Gastrocnemius medialis (tissue), 4 donors: ENCODE measurements around the gene AGRP. TPM values are rescaled to one million over a fixed set of nuclear protein-coding genes. Genes with fewer than 3 reads are reported as not detected.

Experiments used
- ATAC-seq, 2 donors: fragments of 150-250 bp; one replicate each; pipeline ENCODE4 v1.9.1; 2016
- DNase-seq, 2 donors: peaks; one replicate each; pipeline ENCODE4 v3.0.0-alpha.2; 2019
- H3K27ac ChIP-seq, 4 donors: fragments of 200-600 bp; sonication (generic); 1 replicate in 1 of 4; 2 replicates in 3 of 4; pipeline ENCODE4 v1.5.1; 2016 to 2018; ENCODE audit warnings: mild to moderate bottlenecking in 2 of 4, moderate library complexity in 1 of 4
- H3K27me3 ChIP-seq, 3 donors: fragments of 200-600 bp; sonication (generic) in 2 of 3; 1 replicate in 1 of 3; 2 replicates in 2 of 3; pipeline versions ENCODE4 v1.5.1 to v1.6.0; 2016 to 2019; ENCODE audit warnings: mild to moderate bottlenecking in 1 of 3, moderate library complexity in 1 of 3
- H3K36me3 ChIP-seq, 2 donors: fragments of 200-600 bp; sonication (generic) in 1 of 2; one replicate each; pipeline ENCODE4 v1.5.1; 2017 to 2018
- H3K4me1 ChIP-seq, 2 donors: fragments of 200-600 bp; sonication (generic) in 1 of 2; one replicate each; pipeline ENCODE4 v1.5.1; 2016 to 2017; ENCODE audit warnings: mild to moderate bottlenecking in 2 of 2
- H3K4me3 ChIP-seq, 4 donors: fragments of 200-600 bp; sonication (generic) in 3 of 4; 1 replicate in 1 of 4; 2 replicates in 3 of 4; pipeline ENCODE4 v1.5.1; 2016 to 2019; ENCODE audit warnings: mild to moderate bottlenecking in 2 of 4
- H3K9me3 ChIP-seq, 3 donors: fragments of 200-600 bp; sonication (generic) in 2 of 3; 1 replicate in 1 of 3; 2 replicates in 2 of 3; pipeline ENCODE4 v1.5.1; 2016 to 2019
- POLR2A ChIP-seq, 2 donors: fragments of 450-650 bp; IDR thresholded peaks; one replicate each; pipeline ENCODE4 v1.6.1; 2017; ENCODE audit warnings: antibody characterized with exemption in 2 of 2, mild to moderate bottlenecking in 2 of 2, moderate library complexity in 2 of 2
- in situ Hi-C, 4 donors: fragments of 200-750 bp; cut with MboI; loops; one replicate each; pipeline versions ENCODE4 v1.15.0 to v1.8.0; 2017; ENCODE audit warnings: low sequenced_read_pairs in 4 of 4
- intact Hi-C: fragments of 100-400 bp; cut with DNase I; formaldehyde crosslinking; loops from one replicate; pipeline ENCODE4 v1.15.1; 2023; ENCODE audit warnings: low total_unique reads
- total RNA-seq, 4 donors: library from RNA; depleted of rRNA; stranded (reverse); fragments of >200 nt; gene quantifications; one replicate each; pipeline versions ENCODE4 v1.1.0 to v1.2.3, GENCODE V29; 2016
- TF ChIP-seq, protein P1 (sequence below), 5 experiments: fragments of 450-650 bp in 3 of 5; fragments of 200-600 bp in 2 of 5; sonication (generic) in 2 of 5; IDR thresholded peaks in 4 of 5; conservative IDR thresholded peaks in 1 of 5; 1 replicate in 4 of 5; 2 replicates in 1 of 5; pipeline ENCODE4 v1.5.1; 2016 to 2019; ENCODE audit warnings: antibody characterized with exemption in 5 of 5, mild to moderate bottlenecking in 3 of 5, moderate library complexity in 3 of 5

AGRP gene
- total RNA-seq, 4 donors from 2014 or later: not detected

DNA sequence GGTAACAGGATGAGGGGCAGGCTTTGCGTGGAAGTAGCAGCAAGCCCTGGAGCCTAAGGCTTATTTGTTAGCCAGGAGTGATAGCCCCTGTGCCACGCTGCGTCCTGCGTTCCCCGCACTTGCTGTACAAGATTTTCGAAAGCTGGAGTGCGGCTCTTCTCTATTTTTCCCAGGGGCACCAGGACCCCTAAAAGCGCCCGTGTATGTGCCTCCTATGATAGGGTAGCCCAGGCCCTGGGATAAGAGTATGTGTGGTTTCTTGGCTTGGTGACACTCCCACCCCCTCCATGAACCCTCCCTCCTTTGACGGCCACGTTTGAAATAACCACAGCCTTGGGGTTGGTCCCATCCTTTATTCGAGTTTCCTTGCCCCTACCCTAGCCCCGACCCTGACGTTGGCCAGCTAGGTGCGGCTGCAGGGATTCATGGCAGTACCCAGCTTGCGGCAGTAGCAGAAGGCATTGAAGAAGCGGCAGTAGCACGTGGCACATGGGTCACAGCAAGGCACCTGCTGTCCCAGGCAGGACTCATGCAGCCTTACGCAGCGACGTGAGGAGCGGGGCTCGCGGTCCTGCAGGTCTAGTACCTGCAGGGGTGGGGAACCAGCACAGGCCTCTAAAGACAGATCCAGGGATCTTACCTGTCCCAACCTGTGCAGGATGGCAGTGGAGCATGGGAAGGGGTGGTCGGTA, 968 bp downstream of the AGRP start:
- TF ChIP-seq, protein P1, sequence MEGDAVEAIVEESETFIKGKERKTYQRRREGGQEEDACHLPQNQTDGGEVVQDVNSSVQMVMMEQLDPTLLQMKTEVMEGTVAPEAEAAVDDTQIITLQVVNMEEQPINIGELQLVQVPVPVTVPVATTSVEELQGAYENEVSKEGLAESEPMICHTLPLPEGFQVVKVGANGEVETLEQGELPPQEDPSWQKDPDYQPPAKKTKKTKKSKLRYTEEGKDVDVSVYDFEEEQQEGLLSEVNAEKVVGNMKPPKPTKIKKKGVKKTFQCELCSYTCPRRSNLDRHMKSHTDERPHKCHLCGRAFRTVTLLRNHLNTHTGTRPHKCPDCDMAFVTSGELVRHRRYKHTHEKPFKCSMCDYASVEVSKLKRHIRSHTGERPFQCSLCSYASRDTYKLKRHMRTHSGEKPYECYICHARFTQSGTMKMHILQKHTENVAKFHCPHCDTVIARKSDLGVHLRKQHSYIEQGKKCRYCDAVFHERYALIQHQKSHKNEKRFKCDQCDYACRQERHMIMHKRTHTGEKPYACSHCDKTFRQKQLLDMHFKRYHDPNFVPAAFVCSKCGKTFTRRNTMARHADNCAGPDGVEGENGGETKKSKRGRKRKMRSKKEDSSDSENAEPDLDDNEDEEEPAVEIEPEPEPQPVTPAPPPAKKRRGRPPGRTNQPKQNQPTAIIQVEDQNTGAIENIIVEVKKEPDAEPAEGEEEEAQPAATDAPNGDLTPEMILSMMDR (IDR thresholded peaks at IDR 0.05 in 4 of 5, conservative IDR thresholded peaks at IDR 0.05 in 1 of 5): no peak
- TF ChIP-seq POLR2A (IDR thresholded peaks at IDR 0.05): no peak
- H3K4me3 ChIP-seq: peak overlapping the region in 3 of 4 donors; percentile 62 to 98 (median 88)
- peaks cover 21 to 32% of the 10 kb centered on the region in 2 donors for H3K4me1 ChIP-seq
- intact Hi-C loops: loop anchor here (5.0 kb wide), 1 partner anchor 40 kb away; no protein-coding TSS in a partner anchor
- DNase-seq (no peak), ATAC-seq (no peak)
- H3K27me3 ChIP-seq: no peaks in the 10 kb centered on the region
- in situ Hi-C loops: loop anchor here in 1 of 4 donors (5.0 kb wide), 1 partner anchor 35 kb away; no protein-coding TSS in a partner anchor
- H3K9me3 ChIP-seq: no peaks in the 10 kb centered on the region
- H3K27ac ChIP-seq: peak overlapping the region; percentile 72 to 97 (median 90)
- no peaks in the 10 kb centered on the region for H3K36me3 ChIP-seq

- intact Hi-C loops: loop anchor here (2.0 to 5.0 kb wide), 2 partner anchors 41 to 81 kb away; partner anchors contain the start of gene CTCF
These were observed 1.6 kb downstream of the AGRP start for GRCh38 chr16:67481561-67482232.

GRCh38 chr16:67480833-67481560, 2.4 kb downstream of the AGRP start, which contains the start of gene ATP6V0D1:
ATP6V0D1 (minus strand) TSS chr16:67481157; CDS start chr16:67481086, 71 bp downstream.
- Histone ChIP-seq H3K27ac (peak within 1 kb of the TSS; percentile 82 to 97 (median 95)), H3K9me3 (no peaks in the 10 kb centered on the region), H3K27me3 (no peaks in the 10 kb centered on the region), H3K4me3 (peak within 1 kb of the TSS; percentile 65 to 98 (median 92)), H3K36me3 (no peaks in the 10 kb centered on the region), H3K4me1 (peaks cover 28 to 40% of the 10 kb centered on the region in 2 donors)
- intact Hi-C loops: loop anchor here (2.0 to 5.0 kb wide), 2 partner anchors 41 to 82 kb away; partner anchors contain the start of gene CTCF
- in situ Hi-C loops: loop anchor here in 1 of 4 donors (5.0 kb wide), 1 partner anchor 36 kb away; no protein-coding TSS in a partner anchor
- TF ChIP-seq, protein P1 (IDR thresholded peaks at IDR 0.05 in 4 of 5, conservative IDR thresholded peaks at IDR 0.05 in 1 of 5): peak; percentile 88 to 95 (median 94)
- peak; percentile 88 to 90 for TF ChIP-seq POLR2A (IDR thresholded peaks at IDR 0.05)
- ATAC-seq: peak; percentile 97
- peak; percentile 95 to 98 for DNase-seq

More at GRCh38 chr16:67481561-67482232, 1.6 kb downstream of the AGRP start:
- peak overlapping the region; percentile 72 to 97 (median 90) for H3K27ac ChIP-seq
- no peaks in the 10 kb centered on the region for H3K9me3 ChIP-seq
- no peaks in the 10 kb centered on the region for H3K27me3 ChIP-seq
- in situ Hi-C loops: loop anchor here in 1 of 4 donors (5.0 kb wide), 1 partner anchor 36 kb away; no protein-coding TSS in a partner anchor
- no peak for TF ChIP-seq POLR2A (IDR thresholded peaks at IDR 0.05)
- TF ChIP-seq, protein P1 (IDR thresholded peaks at IDR 0.05 in 4 of 5, conservative IDR thresholded peaks at IDR 0.05 in 1 of 5): no peak
- peak overlapping the region; percentile 43 to 98 (median 75) for H3K4me3 ChIP-seq
- H3K4me1 ChIP-seq: peaks cover 21 to 33% of the 10 kb centered on the region in 2 donors
- no peaks in the 10 kb centered on the region for H3K36me3 ChIP-seq
- DNase-seq (peak in 1 of 2 donors; percentile 48), ATAC-seq (peak in 1 of 2 donors; percentile 12)

DNA sequence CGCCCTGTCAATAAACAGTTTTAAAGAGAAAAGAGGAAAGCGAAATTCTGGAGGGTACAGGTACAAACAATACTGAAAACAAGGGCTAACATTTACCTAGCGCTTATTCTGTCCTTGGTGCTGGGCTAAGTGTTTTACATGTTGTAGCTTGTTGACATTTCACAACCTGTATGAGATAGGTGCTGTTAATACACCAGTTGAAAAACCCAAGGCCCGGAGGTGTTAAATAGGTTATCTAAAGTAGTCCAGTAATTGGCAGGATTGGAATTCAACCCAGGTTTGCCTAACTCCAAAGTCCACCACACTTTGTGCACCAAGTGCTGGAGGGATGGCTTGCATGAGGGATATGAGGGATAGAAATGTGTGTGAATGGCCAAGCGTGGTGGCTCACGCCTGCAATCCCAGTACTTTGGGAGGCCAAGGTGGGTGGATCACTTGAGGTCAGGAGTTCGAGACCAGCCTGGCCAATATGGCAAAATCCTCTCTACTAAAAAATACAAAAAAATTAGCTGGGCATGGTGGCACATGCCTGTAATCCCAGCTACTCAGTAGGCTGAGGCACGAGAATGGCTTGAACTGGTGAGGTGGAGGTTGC, 5.3 kb downstream of the AGRP start:
- intact Hi-C loops (no loop called here), in situ Hi-C loops (no loop called here)
- Histone ChIP-seq H3K4me1 (peaks cover 38 to 58% of the 10 kb centered on the region in 2 donors), H3K9me3 (no peaks in the 10 kb centered on the region), H3K27me3 (no peaks in the 10 kb centered on the region), H3K27ac (no peak overlapping the region), H3K4me3 (no peak overlapping the region), H3K36me3 (no peaks in the 10 kb centered on the region)
- ATAC-seq (no peak), DNase-seq (no peak)
- TF ChIP-seq, protein P1 (IDR thresholded peaks at IDR 0.05 in 4 of 5, conservative IDR thresholded peaks at IDR 0.05 in 1 of 5): no peak
- TF ChIP-seq POLR2A (IDR thresholded peaks at IDR 0.05): no peak
